Vagina (tissue), 2 donors: ENCODE data around the gene NPAS3. TPM values are rescaled to one million over a fixed set of nuclear protein-coding genes. Genes with fewer than 3 reads are reported as not detected.

Experiments used
- DNase-seq, 2 donors: peaks; one replicate each; pipeline ENCODE4 v3.0.0-alpha.2; 2017; ENCODE audit errors: extremely low spot score in 2 of 2
- H3K27ac ChIP-seq: fragments of 200-600 bp; sonication (generic); one replicate; pipeline ENCODE4 v1.5.1; 2019
- H3K27me3 ChIP-seq: fragments of 200-600 bp; sonication (generic); one replicate; pipeline ENCODE4 v1.5.1; 2019
- H3K36me3 ChIP-seq, 2 donors: fragments of 200-600 bp; sonication (generic); one replicate each; pipeline ENCODE4 v1.5.1; 2017 to 2019
- H3K4me1 ChIP-seq: fragments of 200-600 bp; sonication (generic); one replicate; pipeline ENCODE4 v1.5.1; 2019
- H3K4me3 ChIP-seq, 2 donors: fragments of 200-600 bp; sonication (generic); 1 replicate in 1 of 2; 2 replicates in 1 of 2; pipeline ENCODE4 v1.5.1; 2016 to 2019
- H3K9me3 ChIP-seq: fragments of 200-600 bp; sonication (generic); one replicate; pipeline ENCODE4 v1.5.1; 2019
- CTCF ChIP-seq, 3 experiments: fragments of 450-650 bp in 2 of 3; fragments of 200-600 bp in 1 of 3; sonication (generic) in 1 of 3; IDR thresholded peaks; one replicate each; pipeline ENCODE4 v1.5.1; 2017 to 2019; ENCODE audit warnings: antibody characterized with exemption in 3 of 3, mild to moderate bottlenecking in 2 of 3, moderate library complexity in 2 of 3
- POLR2A ChIP-seq, 2 donors: fragments of 450-650 bp; IDR thresholded peaks; one replicate each; pipeline ENCODE4 v1.6.1; 2017; ENCODE audit warnings: antibody characterized with exemption in 2 of 2, mild to moderate bottlenecking in 2 of 2, moderate library complexity in 2 of 2
- POLR2AphosphoS5 ChIP-seq, 2 donors: sonication (generic); formaldehyde crosslinking; IDR thresholded peaks; one replicate each; pipeline ENCODE4 v1.9.0; 2017; ENCODE audit warnings: antibody characterized with exemption in 2 of 2, mild to moderate bottlenecking in 2 of 2, low read depth in 1 of 2; ENCODE audit not compliant: insufficient read depth in 1 of 2
- intact Hi-C: fragments of 100-400 bp; cut with DNase I; formaldehyde crosslinking; loops from one replicate; pipeline ENCODE4 v1.15.1; 2023
- total RNA-seq: library from RNA; depleted of rRNA; stranded (reverse); fragments of >200 nt; gene quantifications from one replicate; pipeline ENCODE4 v1.2.3, GENCODE V29; 2016

NPAS3 gene
- total RNA-seq, 1 donor from 2014 or later: 1.2 TPM

GRCh38 chr14:33534632-33535031, 596.0 kb downstream of the NPAS3 start:
- no peaks in the 10 kb centered on the region for H3K9me3 ChIP-seq
- intact Hi-C loops: no loop called here
- TF ChIP-seq POLR2AphosphoS5 (IDR thresholded peaks at IDR 0.05; ENCODE audit: insufficient read depth in 1 of 2, low read depth in 1 of 2) (no peak), POLR2A (IDR thresholded peaks at IDR 0.05) (no peak), CTCF (IDR thresholded peaks at IDR 0.05) (no peak)

GRCh38 chr14:33539918-33540357, 601.3 kb downstream of the NPAS3 start:
- intact Hi-C loops: no loop called here
- H3K27ac ChIP-seq: no peak overlapping the region
- H3K36me3 ChIP-seq: no peaks in the 10 kb centered on the region
- no peaks in the 10 kb centered on the region for H3K4me1 ChIP-seq
- DNase-seq: no peak
- H3K27me3 ChIP-seq: no peaks in the 10 kb centered on the region
- no peak for TF ChIP-seq CTCF (IDR thresholded peaks at IDR 0.05)
- TF ChIP-seq POLR2AphosphoS5 (IDR thresholded peaks at IDR 0.05; ENCODE audit: insufficient read depth in 1 of 2, low read depth in 1 of 2): no peak
- TF ChIP-seq POLR2A (IDR thresholded peaks at IDR 0.05): no peak
- H3K9me3 ChIP-seq: no peaks in the 10 kb centered on the region
- H3K4me3 ChIP-seq: no peak overlapping the region

More at GRCh38 chr14:33534632-33535031, 596.0 kb downstream of the NPAS3 start:
- Histone ChIP-seq H3K27ac (no peak overlapping the region), H3K36me3 (no peaks in the 10 kb centered on the region), H3K4me3 (no peak overlapping the region), H3K27me3 (no peaks in the 10 kb centered on the region), H3K4me1 (no peaks in the 10 kb centered on the region)
- DNase-seq: no peak

GRCh38 chr14:33541171-33541570, 602.5 kb downstream of the NPAS3 start:
- intact Hi-C loops: no loop called here
- H3K36me3 ChIP-seq: no peaks in the 10 kb centered on the region
- no peak overlapping the region for H3K4me3 ChIP-seq
- H3K27me3 ChIP-seq: no peaks in the 10 kb centered on the region
- H3K9me3 ChIP-seq: no peaks in the 10 kb centered on the region
- DNase-seq: no peak
- TF ChIP-seq POLR2A (IDR thresholded peaks at IDR 0.05) (no peak), CTCF (IDR thresholded peaks at IDR 0.05) (no peak), POLR2AphosphoS5 (IDR thresholded peaks at IDR 0.05; ENCODE audit: insufficient read depth in 1 of 2, low read depth in 1 of 2) (no peak)
- no peak overlapping the region for H3K27ac ChIP-seq
- H3K4me1 ChIP-seq: no peaks in the 10 kb centered on the region

DNA sequence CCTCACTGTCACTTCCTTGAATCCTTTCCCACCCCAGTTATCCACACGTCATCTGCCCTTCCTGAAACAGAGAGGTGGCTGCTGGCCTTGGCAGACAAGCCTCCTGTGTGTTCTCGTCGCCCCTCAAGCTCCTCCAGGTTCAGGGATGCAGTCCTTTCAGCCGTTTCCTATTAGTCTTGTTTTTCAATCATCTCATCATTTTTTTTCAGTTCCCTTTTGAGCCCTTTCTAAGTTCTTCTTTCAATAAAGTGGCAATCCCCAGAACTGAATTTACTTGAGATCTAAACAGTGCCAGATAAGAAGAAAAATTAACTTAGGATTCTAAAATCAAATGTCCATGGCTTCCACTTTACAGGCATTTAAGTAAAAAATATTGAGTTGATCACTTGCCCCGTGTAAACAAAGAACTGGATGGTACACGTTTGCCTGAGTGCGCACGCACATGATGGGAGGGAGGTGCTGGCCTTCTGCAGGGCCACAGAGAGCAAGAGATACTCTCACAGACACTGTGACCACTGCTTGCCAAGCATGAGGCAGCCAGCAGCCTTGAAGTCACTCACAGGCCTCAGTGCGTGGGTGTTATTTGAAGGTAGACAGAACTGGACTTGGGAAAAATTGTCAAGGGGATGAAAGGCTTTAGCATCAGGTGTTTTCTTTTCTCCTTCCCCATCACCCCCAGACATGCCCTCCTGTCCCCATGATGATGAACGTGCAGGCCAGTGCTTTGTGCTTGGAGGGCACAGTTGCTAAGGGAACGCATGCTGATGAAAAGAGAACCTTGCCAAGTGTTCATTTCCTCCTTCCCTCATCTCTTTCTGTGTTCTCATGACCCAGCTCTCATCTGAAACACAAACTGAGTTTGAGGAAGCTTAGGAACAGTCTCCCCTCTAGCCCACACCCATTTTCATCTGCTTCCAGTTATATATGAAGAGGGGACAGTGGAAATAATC, 603.9 kb downstream of the NPAS3 start:
- intact Hi-C loops: no loop called here
- DNase-seq: no peak
- Histone ChIP-seq H3K27me3 (no peaks in the 10 kb centered on the region), H3K9me3 (no peaks in the 10 kb centered on the region), H3K27ac (no peak overlapping the region), H3K36me3 (no peaks in the 10 kb centered on the region), H3K4me3 (no peak overlapping the region), H3K4me1 (no peaks in the 10 kb centered on the region)
- TF ChIP-seq POLR2AphosphoS5 (IDR thresholded peaks at IDR 0.05; ENCODE audit: insufficient read depth in 1 of 2, low read depth in 1 of 2): no peak
- TF ChIP-seq CTCF (IDR thresholded peaks at IDR 0.05): no peak
- no peak for TF ChIP-seq POLR2A (IDR thresholded peaks at IDR 0.05)

GRCh38 chr14:33545696-33546095, 607.0 kb downstream of the NPAS3 start:
- no peaks in the 10 kb centered on the region for H3K4me1 ChIP-seq
- H3K9me3 ChIP-seq: no peaks in the 10 kb centered on the region
- no peak for DNase-seq
- intact Hi-C loops: no loop called here
- no peak overlapping the region for H3K27ac ChIP-seq
- TF ChIP-seq POLR2AphosphoS5 (IDR thresholded peaks at IDR 0.05; ENCODE audit: insufficient read depth in 1 of 2, low read depth in 1 of 2) (no peak), POLR2A (IDR thresholded peaks at IDR 0.05) (no peak), CTCF (IDR thresholded peaks at IDR 0.05) (no peak)
- no peak overlapping the region for H3K4me3 ChIP-seq
- no peaks in the 10 kb centered on the region for H3K27me3 ChIP-seq
- H3K36me3 ChIP-seq: no peaks in the 10 kb centered on the region
